GM06990 (cell line): ENCODE results near the gene TMEM163.
A peak's percentile ranks its signal among the peaks of the same experiment; 100 is the strongest.

Source experiments
- DNase-seq: peaks from one replicate; pipeline ENCODE4 v3.0.0-alpha.2; 2011; ENCODE audit not compliant: insufficient read length; ENCODE audit errors: extremely low read depth
- H3K27me3 ChIP-seq: replicated peaks from 2 replicates; pipeline ENCODE4 v1.6.0; 2011; ENCODE audit warnings: low read length; ENCODE audit not compliant: control insufficient read depth, insufficient read depth
- H3K36me3 ChIP-seq: 2 replicates; pipeline ENCODE4 v1.5.1; 2011; ENCODE audit warnings: low read length; ENCODE audit not compliant: control insufficient read depth, insufficient read depth
- H3K4me3 ChIP-seq: replicated peaks from 2 replicates; pipeline ENCODE4 v1.5.1; 2011; ENCODE audit warnings: low read depth, mild to moderate bottlenecking, control low read depth, low read length
- TF ChIP-seq, protein P1 (sequence below): IDR thresholded peaks from 2 replicates; pipeline ENCODE4 v1.5.1; 2011; ENCODE audit warnings: low read length, control low read depth, mild to moderate bottlenecking, inconsistent platforms; ENCODE audit not compliant: insufficient read depth, poor library complexity, severe bottlenecking

TMEM163 gene

DNA sequence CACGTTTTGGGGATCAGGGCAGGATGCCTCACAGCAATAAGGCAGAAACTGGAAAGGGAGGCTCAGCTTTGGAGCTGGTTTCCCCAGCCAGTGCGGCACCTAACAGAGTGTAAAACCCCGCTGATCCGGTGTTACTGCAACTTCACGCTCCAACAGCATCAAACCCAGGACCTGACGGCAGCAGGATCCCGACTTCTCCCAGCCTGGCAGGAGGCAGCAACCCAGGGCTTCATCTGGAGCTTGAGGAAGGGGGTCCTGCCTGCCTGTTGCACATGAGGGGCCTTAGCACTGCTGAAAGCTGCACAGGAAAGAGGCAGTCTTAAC, 255.1 kb downstream of the TMEM163 start:
- TF ChIP-seq, protein P1, sequence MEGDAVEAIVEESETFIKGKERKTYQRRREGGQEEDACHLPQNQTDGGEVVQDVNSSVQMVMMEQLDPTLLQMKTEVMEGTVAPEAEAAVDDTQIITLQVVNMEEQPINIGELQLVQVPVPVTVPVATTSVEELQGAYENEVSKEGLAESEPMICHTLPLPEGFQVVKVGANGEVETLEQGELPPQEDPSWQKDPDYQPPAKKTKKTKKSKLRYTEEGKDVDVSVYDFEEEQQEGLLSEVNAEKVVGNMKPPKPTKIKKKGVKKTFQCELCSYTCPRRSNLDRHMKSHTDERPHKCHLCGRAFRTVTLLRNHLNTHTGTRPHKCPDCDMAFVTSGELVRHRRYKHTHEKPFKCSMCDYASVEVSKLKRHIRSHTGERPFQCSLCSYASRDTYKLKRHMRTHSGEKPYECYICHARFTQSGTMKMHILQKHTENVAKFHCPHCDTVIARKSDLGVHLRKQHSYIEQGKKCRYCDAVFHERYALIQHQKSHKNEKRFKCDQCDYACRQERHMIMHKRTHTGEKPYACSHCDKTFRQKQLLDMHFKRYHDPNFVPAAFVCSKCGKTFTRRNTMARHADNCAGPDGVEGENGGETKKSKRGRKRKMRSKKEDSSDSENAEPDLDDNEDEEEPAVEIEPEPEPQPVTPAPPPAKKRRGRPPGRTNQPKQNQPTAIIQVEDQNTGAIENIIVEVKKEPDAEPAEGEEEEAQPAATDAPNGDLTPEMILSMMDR = no peak
- Histone ChIP-seq H3K36me3 (no peaks in the 10 kb centered on the region), H3K27me3 (no peaks in the 10 kb centered on the region), H3K4me3 (no peak overlapping the region)
- DNase-seq = no peak

DNA sequence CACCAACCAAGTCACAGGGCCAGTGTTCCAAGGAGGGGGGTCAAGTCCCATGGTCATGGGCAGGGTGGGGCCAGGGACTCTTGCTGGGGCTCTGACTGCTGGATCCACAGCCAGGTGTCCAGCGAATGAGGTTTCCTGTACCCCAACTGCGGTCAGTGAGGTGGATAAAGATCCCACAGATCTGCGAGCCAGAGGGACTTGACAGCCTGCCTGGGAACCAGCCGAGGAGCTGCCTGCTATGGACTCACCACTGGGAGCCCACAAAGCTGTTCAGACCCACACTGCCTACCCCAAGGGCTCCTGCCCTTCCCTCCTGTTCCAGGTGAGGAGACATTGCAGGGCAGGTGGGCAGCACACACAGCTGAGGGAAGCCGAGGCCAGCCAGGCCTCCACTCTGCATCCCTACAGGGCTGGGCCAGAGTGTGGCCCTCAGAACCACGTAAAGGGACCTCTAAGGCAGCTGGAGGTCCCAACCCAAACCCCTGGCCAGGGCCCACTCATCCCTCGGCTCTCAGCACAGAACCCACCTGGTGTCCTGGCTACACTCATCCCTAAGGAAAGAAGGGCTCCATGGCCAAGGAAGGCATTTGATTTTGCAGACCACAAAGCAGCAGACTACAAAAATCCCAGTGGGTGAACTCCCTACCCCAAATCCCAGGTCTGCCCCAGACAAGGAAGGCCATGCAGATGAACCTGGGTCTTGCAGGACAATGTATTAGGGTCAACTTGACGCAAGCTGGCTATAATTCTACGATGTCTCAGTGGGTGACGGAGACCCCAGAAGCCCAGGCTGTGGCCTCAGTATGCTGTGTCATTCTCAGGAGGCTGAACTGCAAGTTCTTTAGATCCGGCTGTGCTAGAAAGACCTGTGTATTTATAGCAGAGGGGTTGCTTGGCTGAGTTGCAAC, 255.8 kb downstream of the TMEM163 start:
- Histone ChIP-seq H3K4me3 (no peak overlapping the region), H3K36me3 (no peaks in the 10 kb centered on the region), H3K27me3 (no peaks in the 10 kb centered on the region)
- no peak for DNase-seq
- TF ChIP-seq, protein P1 = no peak

DNA sequence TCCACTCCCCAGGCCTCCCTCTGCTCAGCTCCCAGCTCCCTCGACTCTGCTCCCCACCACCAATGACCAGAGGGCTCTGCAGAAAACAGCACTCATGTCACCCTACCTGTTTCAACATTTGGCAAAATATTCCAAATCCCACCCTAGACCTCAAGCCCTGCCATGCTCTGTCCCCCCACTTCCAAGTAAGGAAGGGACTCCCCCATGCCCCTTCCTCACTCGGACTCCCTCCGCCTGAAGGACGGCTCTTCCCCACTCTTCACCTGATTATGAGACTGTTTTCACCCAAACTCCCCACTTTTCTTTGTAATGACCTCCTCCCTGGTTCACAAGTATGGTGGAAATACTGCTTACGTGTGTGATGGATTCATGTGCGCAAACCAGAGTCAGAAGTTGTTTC, 256.5 kb downstream of the TMEM163 start:
- Histone ChIP-seq H3K4me3 (no peak overlapping the region), H3K36me3 (no peaks in the 10 kb centered on the region), H3K27me3 (no peaks in the 10 kb centered on the region)
- TF ChIP-seq, protein P1 = no peak
- DNase-seq = no peak

DNA sequence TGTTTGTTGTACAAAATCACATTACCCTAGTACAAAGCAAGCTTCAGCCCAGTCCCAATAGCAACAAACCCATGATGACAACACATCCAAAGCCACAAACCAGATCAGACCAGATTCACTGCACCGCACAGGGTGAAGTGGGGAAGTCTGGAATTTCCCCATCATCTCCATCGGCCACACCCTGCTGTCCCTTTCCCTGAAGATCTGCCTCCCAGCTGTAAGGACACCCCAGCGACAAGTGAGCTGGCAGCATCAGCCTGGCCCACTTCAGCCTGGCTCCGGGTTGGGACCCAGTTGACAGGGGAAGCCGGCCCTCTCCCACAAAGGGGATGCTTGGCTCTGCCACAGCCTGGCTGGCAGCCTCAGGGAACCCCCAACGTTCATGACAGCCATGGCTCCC, 257.3 kb downstream of the TMEM163 start:
- H3K4me3 ChIP-seq = no peak overlapping the region
- TF ChIP-seq, protein P1 = no peak
- no peaks in the 10 kb centered on the region for H3K27me3 ChIP-seq
- no peaks in the 10 kb centered on the region for H3K36me3 ChIP-seq
- no peak for DNase-seq

DNA sequence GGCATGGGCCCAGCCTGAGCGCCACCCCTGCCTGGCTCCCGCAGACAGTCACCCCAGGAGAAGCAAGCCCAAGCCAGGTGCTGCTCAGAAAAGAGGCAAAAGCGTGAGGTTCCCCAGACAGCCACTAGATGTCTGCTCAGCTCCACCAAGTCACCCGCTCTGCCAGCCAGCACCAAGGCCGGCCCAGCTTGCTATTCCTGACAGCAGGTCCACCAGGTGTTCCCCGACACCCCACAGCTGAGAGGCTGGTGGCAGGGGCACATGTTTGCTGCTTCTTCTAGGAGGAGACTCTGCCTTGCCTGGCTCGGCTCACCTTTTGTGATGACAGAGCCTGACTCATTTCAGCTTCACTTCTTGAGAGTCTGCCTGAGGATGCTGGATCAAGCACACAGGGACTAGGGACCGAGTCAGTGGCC, 258.2 kb downstream of the TMEM163 start:
- TF ChIP-seq, protein P1 = peak; percentile 81
- H3K27me3 ChIP-seq = no peaks in the 10 kb centered on the region
- peak; percentile 49 for DNase-seq
- H3K36me3 ChIP-seq = peaks cover under 1% of the 10 kb centered on the region; the same call in 1 of the 2 replicates
- H3K4me3 ChIP-seq = no peak overlapping the region
